NCI-H510A (cell line): Measurements from ENCODE around the gene C1orf167.

Experiments
- DNase-seq: peaks from one replicate; lab custom pipeline; 2025; lab: John Stamatoyannopoulos, UW

The C1orf167 gene, protein sequence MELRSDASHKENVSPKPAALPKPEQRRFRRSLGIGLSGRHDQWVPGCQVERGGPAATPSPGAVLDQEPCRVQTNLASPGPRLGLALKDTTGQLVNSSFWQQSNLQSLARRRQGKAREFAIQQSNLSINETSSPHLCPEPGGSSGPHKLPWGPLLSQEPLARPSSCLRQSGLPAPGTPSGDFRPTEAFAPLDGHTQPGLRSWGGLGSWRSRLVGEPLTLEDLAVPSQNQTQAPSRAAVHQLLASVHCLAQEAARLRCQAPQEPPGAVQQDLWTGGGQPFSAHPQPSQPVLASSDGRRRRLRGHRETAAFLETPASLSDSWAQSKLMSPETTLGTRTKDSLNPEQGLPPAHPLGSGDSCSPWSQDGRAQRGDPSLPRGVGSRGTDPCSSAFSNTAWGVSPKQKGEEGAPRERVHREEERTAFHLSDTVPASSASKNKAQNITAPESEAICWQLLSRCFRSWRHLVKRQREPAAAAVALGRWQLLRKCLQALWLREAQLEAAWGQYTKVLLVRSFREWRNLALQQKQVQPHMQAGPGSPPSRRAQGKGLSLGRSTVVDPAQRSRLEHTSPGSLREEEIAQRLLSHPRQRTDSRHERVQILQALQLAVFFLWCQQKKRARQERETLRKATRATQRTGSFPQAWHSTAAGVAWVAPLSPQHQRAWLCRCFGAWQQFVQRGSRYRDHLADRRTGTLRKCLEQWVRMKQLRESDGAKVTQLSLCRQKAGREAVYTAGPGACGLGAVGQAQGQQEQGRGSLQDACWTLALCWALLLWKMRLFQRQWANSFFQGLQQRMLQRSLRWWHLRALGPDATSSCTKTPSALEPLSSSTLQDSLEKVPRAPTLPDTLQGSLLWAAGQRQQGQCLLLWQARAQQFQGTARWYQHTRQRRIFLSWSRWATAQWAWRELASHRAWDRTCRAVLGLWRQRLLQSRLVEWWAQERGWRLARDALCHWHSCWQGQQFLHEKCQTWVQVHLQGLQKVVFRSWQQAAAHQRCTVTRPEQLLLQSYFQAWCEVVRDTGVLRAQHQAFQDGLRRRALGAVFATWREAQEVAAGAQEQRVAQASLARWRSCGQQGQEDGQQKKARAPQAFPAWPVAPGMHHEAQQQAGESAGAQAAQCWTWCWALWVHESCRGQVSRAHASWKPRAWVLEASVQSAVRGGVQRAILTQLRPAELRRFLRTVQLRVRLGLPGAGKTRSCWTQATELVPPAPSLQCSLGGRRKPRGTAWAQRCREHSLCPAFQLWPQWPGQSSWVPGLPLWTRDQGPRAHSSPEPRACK (N-terminal part only)

DNA sequence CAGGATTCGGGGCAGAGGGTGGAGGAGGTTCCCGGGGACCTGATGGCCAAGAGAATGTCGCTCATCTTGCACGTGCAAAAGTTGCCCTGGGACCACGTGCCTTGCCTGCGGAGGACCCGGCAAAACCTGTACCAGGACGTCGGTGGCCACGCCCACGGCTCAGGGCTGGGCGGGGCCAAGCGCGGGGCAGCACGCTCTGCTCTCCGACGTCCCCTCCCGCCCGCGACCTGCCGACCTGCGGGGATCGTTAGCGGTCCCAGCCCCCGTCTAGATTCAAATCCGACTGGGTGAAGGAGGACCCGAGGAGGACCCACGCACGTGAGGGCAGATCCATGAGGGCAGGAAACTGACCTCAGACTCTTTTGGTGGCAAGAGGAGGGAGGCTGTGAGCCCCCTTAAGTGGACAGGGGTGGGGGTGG, at the start of gene C1orf167:
C1orf167 (plus strand) TSS at position 206 of the 419 bp plus-strand sequence. CDS start 2,208 bp downstream, outside the sequence.
- no peak for DNase-seq

DNA sequence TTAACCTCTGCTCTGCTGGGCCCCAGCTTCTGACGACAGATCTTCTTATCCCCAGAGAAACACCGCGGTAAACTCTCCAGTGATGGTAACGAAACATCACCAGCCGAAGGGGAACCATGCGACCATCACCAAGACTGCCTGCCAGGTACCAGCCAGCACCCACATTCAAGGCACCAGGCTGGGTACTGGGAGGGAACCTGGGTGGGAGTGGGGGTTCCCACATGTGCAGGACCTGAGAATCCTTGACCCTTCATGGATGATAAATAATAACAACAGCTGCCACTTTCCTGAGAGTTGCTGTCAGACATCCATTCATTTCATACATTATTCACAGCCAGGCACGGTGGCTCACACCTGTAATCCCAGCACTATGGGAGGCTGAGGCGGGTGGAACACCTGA, 49.7 kb upstream of the C1orf167 start:
- no peak for DNase-seq

DNA sequence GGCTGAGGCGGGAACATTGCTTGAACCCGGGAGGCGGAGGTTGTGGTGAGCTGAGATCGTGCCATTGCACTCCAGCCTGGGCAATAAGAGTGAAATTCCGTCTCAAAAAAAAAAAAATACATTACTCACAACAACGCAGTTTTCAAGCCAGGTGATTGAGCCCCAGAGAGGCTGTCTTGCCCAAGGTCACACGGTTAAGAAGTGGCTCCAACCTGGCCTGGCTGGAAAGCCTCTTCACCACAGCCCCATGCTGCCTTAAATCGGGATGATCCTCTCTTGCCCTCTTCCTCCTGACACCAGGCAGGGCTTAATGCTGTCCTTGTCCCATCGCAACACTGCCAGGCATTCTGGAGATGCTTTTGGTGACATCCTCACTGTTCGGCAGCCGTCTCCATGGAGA, 48.9 kb upstream of the C1orf167 start:
- no peak for DNase-seq

DNA sequence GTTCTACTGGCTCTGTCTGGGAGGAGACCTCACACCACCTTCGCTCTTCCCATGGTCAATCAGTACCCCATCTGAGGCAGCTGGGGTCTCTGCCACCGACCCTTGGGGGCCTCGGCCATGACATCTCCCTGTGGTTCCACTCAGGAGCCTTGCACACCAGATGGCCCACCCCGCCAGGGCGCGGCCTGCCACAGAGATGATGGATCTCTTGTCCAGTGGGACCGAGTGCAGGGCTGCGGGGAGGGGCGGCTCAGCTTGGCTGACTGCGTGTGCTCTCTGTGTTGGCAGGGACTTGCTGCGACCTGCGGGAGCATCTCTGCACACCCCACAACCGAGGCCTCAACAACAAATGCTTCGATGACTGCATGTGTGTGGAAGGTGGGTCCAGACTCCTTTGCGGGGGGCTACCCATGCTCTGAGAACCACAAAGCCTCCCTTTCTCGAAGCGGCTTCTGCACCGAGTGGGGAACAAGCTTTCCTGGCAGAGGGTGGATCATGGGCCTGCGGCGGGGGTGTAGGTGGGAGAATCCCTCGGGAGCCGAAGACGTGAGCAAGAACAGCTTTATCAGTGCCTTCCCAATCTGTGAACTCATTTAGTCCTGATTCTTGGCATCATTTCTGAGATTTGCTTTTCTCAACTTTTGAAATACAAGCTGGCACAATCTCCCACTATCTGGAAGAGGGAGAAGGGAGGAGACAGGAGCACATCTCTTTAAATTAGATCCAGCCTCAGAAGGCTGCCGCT, 47.0 kb upstream of the C1orf167 start:
- no peak for DNase-seq

DNA sequence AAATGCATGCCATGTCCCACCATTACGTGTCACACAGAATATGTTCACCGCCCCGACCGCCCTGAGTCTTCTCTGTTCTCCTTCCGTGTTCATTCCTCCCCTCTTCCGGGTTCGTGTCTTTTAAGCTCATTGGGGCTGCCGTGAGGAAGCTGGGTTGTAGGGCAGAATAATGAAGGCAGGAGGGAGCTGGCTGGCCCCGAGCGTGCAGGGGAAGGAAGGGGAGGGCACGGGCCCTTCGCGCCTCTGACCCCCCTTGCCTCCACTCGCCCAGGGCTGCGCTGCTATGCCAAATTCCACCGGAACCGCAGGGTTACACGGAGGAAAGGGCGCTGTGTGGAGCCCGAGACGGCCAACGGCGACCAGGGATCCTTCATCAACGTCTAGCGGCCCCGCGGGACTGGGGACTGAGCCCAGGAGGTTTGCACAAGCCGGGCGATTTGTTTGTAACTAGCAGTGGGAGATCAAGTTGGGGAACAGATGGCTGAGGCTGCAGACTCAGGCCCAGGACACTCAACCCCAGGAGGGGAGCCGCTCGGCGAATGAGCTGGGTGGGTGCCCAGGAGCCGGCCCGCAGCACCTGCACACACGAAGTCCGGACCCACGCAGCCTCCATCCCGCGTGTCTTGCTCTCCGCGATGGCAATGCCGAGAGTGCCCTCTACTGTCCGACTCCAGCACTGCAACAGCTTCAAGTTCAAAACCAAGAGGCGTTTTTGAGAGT, 42.5 kb upstream of the C1orf167 start:
- DNase-seq: peak; percentile 33

DNA sequence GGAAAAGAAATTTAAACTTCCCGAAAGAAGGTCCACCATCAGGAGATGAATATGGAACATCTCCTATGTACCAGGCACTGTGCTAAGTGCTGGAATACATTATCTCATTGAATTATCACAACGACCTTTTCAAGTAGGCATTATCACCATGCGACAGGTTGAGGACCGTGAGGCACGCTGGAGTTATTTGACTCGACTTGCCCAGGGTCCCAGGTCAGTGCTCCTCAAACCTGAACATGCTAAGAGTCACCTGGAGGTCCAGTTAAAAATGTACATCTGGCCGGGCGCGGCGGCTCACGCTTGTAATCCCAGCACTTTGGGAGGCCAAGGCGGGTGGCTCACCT, 42.0 kb upstream of the C1orf167 start:
- DNase-seq: no peak

DNA sequence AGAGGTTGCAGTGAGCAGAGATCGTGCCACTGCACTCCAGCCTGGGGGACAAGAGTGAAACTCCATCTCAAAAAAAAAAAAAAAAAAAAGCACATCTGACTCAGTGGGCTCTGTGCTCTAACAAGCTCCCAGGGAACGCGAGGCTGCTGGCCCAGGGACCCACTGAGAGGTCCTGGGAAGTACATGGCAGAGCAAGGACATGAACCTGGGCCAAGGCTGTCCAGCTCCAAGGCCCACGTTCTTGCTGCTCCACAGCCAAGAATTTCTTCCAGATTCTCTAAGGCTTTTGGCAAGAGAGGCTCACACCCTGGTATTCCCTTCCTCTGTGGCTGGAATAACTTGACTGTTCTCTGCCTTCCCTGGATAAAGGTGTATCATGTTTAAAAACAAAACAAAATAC, 41.5 kb upstream of the C1orf167 start:
- DNase-seq: no peak

DNA sequence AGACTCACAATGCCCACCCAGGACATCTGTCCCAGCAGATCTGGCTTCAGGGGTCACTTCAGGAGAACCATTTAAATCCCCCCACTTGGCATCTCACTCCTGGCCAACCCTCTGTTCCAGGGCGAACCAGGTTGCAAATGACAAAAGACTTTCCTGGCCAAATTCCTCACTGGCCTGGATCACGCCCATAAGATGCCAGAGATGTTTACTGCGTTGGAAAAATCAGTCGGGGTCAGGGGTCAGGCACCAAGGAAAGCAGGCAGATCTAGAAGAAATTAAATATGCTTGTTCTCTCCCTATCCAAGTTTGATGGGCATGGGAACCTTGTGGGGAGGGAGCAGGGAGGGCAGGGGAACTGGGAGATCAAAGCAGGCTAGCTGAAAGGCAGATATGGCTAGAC, 40.7 kb upstream of the C1orf167 start:
- no peak for DNase-seq

DNA sequence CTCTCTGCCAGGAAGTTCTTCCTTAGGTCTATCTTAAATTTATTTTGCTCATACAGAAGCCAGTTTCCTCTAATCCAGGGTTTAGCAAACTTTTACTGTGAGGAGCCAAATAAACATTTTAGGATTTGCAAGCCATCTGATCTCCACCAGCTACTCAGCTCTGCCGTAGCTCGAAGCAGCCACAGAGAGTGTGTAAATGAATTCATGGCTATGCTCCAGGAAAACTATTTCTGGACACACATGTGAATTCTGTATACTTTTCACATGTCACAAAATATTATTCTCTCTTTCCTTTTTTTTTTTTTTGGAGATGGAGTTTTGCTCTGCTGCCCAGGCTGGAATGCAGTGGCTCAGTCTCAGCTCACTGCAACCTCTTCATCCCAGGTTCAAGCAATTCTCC, 39.5 kb upstream of the C1orf167 start:
- no peak for DNase-seq

DNA sequence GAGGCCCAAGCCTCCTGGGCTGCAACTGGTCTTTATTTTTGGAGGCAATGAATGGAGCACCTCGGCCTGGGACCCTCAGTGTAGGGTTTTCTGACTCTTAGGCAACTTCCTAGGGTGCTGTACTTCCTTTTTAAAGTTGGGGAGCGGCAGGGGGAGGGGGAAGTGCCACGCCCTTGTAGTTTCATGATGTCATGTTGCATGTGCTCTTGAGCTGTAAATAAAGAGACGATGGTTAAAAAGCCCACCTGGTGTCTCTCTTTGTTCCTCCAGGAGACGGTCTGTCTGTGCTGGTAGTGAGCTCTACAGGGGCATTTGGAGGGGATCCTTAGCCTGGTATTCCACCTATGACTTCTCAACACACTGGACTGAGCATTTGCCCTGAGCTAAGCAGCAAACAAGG, 36.4 kb upstream of the C1orf167 start:
- DNase-seq: no peak

DNA sequence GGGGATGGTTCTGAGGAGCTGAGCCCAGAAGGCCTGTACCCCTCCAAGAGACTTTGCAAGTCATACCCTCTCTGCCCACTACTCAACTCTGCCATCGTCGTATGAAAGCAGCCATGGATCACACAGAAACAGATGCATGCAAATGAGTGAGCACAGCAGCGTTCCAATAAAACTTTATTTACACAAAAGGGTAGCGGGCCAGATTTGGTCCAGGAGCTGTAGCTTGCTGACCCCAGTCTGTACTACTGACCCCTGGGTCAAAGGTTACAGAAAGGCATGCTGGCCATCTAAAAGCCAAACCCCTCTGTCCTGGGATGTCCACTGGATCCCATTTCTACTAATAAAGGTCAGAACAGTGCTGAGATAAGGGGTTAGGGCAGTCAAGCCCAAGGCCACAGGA, 34.9 kb upstream of the C1orf167 start:
- no peak for DNase-seq

DNA sequence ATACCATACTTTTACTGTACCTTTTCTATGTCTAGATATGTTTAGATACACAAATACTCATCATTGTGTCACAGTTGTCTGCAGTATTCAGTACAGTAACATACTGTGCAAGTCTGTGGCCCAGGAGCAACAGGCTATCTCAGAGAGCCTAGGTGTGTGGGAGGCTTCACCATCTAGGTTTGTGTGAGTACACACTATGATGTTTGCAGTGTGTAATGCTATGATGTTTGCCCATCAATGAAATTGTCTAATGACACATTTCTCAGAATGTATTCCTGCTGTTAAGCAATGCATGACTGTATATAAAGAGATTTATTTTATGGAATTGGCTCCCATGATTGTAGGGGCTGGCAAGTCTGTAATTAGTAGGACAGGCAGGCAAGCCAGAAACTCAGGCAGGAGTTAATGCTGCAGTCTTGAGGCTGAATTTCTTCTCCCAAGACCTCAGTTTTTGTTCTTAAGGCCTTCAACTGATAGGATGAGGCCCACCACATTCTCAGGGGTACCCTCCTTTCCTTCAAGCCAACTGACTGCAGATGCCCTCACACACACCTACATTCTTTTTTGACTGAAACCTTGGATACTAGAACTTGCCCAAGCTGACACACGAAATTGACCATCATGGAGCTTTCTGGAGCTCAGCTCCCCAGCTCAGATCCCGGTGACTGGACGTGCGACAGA, 33.7 kb upstream of the C1orf167 start:
- no peak for DNase-seq

DNA sequence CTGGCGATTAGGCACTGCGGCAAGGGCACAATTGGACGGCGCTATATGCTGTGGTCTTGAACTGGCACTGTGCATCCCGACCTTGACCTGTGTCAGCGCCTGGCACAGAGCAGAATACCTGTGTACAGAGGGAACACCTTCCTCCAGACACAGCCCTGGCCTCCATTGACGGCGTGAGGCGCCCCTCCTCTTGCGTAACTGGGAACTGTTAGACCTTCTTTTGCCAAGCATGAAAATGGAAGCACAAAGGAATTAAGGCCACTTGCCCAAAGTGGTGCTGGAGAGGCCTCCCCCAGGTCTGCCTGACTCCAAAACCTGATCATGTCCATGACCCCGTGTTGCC, 32.9 kb upstream of the C1orf167 start:
- no peak for DNase-seq

DNA sequence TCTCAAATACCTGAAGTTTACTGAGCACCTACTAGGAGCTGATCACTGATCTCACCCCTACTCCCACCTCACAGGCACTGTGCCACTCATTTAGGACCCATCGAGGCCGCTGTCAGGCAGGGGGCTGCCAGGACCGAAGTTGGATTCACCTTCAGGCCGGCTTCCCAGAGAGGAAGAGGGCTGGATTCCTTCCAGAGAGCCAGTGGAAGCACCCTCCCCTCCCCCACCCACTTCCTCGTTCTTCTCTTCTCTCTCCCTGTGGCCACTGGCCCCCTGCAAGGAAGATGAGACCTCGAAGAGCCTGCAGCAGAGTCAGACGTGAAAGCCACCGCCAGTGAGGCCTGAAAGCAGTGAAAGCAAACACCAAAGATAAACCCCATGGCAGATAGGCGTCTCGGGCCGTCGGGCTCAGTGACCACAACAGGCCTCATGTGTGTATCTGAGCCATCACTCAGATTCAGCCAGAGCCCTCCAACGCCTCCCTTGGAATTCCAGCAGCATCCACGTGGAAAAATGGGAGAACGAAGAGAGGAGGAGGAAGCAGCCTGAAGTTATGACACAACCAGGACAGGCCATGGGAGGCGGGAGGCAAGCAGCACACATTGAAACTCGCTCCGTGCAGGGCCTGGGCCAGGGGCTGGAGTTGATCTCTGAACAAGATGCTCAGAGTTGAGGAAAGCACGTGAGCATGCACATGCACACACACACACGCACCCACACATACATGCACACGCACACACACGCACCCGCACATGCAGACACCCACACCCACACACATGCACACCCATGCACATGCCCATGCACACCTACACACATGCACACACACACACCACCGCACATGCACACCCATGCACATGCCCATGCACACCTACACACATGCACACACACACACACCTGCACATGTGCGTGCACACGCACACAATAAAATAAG, 32.2 kb upstream of the C1orf167 start:
- DNase-seq: no peak

DNA sequence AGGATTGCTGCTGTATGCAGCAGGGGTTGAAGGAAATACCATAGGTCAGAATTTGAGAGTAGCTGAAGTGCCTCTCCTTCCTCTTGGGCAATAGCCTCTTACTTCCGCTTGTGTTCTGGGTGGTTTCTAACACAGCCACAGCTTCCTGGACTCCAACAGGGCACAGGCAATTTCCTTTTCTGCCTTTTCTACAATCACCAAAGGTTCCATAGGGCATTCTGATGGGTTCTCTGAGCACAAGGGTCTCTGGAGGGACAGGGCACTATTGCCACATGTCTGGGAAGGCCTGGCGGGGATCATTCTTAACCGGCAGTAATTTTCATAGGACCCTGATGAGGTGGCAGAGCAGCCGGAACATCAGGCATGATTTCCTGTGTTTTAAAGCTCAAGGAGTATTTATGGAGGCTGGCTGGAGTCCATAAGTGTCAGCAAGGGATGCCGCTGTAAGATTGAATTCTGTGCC, 31.5 kb upstream of the C1orf167 start:
- DNase-seq: no peak

DNA sequence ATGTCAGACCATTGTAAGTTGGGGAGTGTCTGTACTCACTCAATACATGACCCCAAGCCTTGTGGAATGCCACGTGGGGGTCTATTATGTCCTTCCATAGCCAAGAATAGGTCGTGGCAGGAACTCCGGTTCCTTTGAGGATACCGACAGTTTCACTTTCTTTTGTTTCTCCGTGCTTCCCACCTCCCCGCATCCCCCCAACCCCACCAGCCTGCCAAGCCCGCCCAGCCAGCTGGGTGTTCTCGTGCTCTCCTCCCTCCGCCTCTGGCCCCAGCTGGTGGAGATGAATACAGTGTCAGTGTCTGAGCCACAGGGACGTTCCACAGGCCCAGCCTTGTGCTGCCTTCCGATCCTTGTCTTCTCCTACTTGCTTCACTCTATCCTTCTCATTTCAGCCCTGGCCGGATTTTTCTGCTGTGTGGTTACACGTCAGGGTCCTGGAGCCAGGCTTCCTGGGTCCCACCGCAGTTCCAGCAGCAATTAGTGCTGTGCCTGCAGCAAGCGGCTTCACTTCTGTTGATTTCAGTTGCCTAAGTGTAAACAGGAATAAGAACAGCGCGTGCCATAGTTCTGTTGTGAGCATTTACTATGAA, 30.2 kb upstream of the C1orf167 start:
- DNase-seq: no peak

DNA sequence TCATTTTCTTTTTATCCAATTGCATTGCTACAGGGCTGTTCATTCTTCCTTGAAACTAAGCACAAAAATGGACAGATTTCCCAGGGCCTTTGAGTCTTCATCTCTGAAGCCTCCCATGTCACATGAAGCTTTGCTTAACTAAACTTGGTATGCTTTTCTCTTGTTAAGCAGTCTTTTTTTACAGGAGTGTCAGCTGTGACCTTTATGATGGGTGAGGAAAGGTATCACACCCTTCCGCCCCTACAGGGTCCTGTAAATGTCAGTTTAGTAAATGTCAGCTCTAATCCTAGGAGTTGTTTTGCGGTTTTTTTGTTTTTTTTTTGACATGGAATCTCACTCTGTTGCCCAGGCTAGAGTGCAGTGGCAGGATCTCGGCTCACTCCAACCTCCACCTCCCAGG, 28.7 kb upstream of the C1orf167 start:
- DNase-seq: no peak

DNA sequence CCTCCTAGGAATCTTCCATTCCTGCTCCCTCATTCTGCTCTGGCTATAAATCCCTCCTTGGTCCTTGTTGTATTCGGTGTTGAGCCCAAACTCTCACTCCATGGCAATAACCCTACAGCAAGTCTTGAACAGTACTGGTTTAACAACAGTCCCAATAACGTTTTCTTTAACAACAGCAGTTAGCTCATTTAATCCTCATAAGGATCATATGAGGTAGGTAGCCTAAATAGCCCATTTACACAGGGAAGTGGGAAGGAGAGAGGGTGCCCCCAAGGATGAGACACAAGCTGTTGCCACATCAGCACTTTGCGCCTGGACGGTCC, 26.5 kb upstream of the C1orf167 start:
- DNase-seq: no peak
